Myocyte (in vitro differentiated cells): ENCODE measurements around the gene DAGLA. TPM values are rescaled to one million over a fixed set of nuclear protein-coding genes. Genes with fewer than 3 reads are reported as not detected.
"Not testable (repeated sequence)": the region's sequence is repeated elsewhere in the genome, so short reads cannot be mapped to it uniquely, and the experiment has no call there.

Source experiments
- DNase-seq: peaks from one replicate; pipeline ENCODE4 v3.0.0-alpha.2; 2012; ENCODE audit warnings: low read depth
- total RNA-seq: library from RNA; depleted of rRNA; stranded (reverse); fragments of >200 nt; gene quantifications from 2 replicates; pipeline ENCODE4 v1.2.3, GENCODE V29; 2014

The DAGLA gene
- total RNA-seq, 1 donor from 2014 or later: 2.9 TPM

GRCh38 chr11:61666684-61667297 is 13.4 kb upstream of the DAGLA start:
- no peak for DNase-seq

- DNase-seq: no peak
Observed at GRCh38 chr11:61667684-61668305, 12.4 kb upstream of the DAGLA start.

GRCh38 chr11:61669417-61669816 is 10.8 kb upstream of the DAGLA start:
- DNase-seq: no peak

GRCh38 chr11:61670626-61671025 is 9.6 kb upstream of the DAGLA start:
- DNase-seq: no peak

GRCh38 chr11:61671527-61671926 is 8.7 kb upstream of the DAGLA start:
- DNase-seq: no peak

GRCh38 chr11:61673946-61674467 is 6.2 kb upstream of the DAGLA start:
- DNase-seq: not testable (repeated sequence)

GRCh38 chr11:61675826-61676225 is 4.4 kb upstream of the DAGLA start:
- peak; percentile 91 for DNase-seq

- no peak for DNase-seq
Observed at GRCh38 chr11:61679296-61679695, 895 bp upstream of the DAGLA start.

GRCh38 chr11:61680622-61681221 is 531 bp downstream of the DAGLA start:
- DNase-seq: no peak

GRCh38 chr11:61682093-61682732 is 2.0 kb downstream of the DAGLA start:
- DNase-seq: peak; percentile 90

GRCh38 chr11:61682906-61683675 is 2.9 kb downstream of the DAGLA start:
- no peak for DNase-seq

- DNase-seq: peak; percentile 33
Observed at GRCh38 chr11:61683961-61684869, 4.0 kb downstream of the DAGLA start.

GRCh38 chr11:61684870-61685616 is 4.9 kb downstream of the DAGLA start:
- no peak for DNase-seq

- no peak for DNase-seq
Observed at GRCh38 chr11:61685617-61685967, 5.4 kb downstream of the DAGLA start.

GRCh38 chr11:61686066-61686465 is 5.9 kb downstream of the DAGLA start:
- no peak for DNase-seq

- DNase-seq: no peak
Observed at GRCh38 chr11:61686469-61686868, 6.3 kb downstream of the DAGLA start.

GRCh38 chr11:61687420-61687819 is 7.2 kb downstream of the DAGLA start:
- no peak for DNase-seq

- DNase-seq: peak; percentile 65
Observed at GRCh38 chr11:61688365-61689163, 8.4 kb downstream of the DAGLA start.

- no peak for DNase-seq
Observed at GRCh38 chr11:61689164-61689496, 8.9 kb downstream of the DAGLA start.
